NCI-H187 treated with DMSO at 0.1 percent for 48 hours (cell line): ENCODE data around the gene SCFD2.

ENCODE experiments used
- DNase-seq: peaks from one replicate; lab custom pipeline; 2025; lab: John Stamatoyannopoulos, UW

Gene SCFD2

GRCh38 chr4:53137468-53137867 is 228.4 kb downstream of the SCFD2 start:
- no peak for DNase-seq

DNA sequence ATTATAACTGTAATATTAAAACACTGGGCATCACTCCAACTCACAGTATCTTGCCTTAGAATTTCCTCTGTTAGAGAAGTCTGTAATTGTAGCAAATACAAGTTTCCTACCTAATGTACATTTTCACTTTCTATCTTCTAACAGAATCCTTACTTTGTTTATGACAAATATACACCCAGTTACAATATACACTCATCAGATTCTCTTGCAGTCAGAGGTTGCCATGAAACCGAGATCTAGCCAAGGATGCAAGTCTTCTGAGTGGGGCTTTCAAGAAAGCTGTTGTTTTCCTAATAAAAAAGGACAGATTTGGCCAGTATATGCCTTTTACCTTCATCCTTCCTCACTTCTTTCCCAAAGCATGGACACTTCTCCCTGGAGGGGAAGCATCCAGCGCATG is 228.9 kb downstream of the SCFD2 start:
- no peak for DNase-seq

DNA sequence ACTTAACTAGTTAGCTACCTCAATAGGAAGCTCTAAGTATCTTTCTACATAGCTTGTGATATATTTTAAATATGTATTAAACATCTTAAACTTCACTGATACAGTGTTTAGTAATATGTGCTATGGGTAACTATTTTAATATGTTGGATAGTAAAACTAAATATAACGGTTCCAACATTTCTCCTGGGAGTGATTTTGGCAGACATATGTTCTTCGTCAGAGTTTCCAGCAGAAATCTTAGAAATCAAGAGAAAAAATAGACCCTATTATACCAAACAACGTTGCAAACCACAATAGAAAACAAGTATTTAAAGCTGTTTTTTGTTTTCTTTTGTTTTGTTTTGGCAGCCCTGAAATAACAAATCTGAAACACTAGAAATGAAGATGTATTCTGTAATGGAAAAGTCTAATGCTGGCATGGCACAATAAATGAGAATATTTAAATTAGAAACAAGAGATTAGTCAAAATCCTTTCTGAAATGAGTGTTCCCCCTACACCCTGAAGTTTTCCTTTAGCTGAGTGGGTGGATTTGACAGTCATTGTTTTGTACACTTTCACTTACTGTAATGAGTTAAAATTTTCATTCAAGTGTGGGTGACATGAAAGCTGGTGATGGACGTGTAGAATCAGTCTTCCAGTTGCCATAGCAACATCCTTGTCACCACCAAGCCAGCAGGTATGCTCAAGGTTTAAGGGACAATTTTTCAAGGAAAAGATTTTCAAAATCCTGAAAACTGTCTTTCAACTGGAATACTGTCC is 233.5 kb downstream of the SCFD2 start:
- DNase-seq = no peak

- DNase-seq = no peak
Measured at GRCh38 chr4:53131562-53131925, 234.3 kb downstream of the SCFD2 start.

- DNase-seq = no peak
Measured at GRCh38 chr4:53130896-53131561, 234.8 kb downstream of the SCFD2 start.

GRCh38 chr4:53128706-53129357 is 237.0 kb downstream of the SCFD2 start:
- DNase-seq = no peak

GRCh38 chr4:53128231-53128630 is 237.6 kb downstream of the SCFD2 start:
- no peak for DNase-seq

DNA sequence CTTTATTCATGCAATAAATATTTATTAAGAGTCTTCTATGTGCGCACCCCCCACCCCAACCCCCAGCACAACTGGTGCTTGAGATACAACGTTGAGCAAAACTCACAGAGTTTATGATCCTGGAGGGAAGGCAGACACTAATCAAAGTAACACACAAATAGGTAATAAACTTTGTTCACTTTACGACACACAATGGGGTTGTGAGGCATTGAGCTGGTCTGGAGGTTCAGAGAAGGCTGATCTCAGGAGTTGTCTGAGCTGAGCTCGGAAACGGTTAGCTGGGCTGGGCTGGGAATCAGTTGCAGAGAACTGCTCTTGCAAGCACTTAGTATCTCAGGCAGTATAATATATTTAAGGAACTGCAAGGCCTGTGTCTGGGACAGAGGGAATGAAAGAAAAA is 238.5 kb downstream of the SCFD2 start:
- DNase-seq = no peak

- no peak for DNase-seq
Measured at GRCh38 chr4:53126099-53126498, 239.8 kb downstream of the SCFD2 start.

- no peak for DNase-seq
Measured at GRCh38 chr4:53123819-53124218, 242.0 kb downstream of the SCFD2 start.

DNA sequence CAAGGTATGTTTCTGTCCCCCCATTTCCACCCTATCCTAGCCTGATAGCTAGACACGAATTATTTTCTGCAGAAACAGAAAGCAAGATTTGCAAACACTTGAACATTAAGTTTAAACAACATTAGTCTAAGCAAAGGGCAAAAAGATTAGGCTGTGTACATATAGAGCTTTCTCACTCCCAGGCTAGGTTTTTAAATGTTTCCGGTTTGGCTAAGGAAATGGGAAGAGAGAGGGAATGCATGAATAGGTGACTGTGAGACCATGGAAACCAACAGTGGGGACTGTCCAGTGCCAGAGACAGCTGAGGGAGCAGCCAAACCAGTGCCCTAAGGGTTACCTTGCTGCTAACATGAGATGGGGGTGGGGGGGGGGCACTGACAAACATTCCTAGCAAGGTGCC is 242.7 kb downstream of the SCFD2 start:
- no peak for DNase-seq

DNA sequence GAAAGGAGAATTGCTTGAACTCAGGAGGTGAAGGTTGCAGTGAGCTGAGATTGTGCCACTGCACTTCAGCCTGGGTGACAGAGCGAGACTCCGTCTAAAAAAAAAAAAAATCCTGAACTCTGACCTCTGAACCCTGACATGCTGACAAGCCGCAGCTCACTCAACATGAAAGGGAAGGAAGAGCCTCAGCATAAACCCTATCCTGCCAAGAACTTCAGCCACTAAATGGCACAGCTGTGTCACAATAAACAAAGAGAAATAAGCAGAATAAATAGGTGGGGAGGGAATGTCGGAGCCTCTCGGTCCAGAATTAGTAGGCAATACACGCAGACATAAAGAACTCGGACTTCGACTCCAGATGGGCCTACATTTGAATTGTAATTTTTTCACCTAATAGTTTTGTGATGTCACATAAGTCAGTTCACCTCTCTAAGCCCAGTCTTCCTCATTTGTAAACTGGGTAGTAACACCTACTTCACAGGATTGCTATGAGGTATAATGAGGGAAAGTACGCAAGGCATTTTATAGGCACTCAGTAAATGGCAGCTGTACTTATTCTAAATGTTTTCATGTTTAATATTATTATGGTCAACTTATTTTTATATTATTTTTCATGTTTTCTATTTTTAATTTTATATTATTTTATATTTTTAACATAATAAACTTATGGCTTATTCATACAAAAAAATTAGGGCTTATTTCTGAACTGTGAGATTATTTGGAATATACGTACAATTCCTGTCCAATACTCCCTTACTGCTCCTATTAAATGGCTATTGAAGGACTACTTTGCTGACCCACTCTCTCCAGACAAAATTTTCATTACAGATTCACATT is 243.4 kb downstream of the SCFD2 start:
- DNase-seq = no peak

GRCh38 chr4:53121264-53121865 is 244.5 kb downstream of the SCFD2 start:
- DNase-seq = no peak

GRCh38 chr4:53120778-53121177 is 245.1 kb downstream of the SCFD2 start:
- no peak for DNase-seq

- DNase-seq = no peak
Measured at GRCh38 chr4:53119680-53120079, 246.2 kb downstream of the SCFD2 start.

DNA sequence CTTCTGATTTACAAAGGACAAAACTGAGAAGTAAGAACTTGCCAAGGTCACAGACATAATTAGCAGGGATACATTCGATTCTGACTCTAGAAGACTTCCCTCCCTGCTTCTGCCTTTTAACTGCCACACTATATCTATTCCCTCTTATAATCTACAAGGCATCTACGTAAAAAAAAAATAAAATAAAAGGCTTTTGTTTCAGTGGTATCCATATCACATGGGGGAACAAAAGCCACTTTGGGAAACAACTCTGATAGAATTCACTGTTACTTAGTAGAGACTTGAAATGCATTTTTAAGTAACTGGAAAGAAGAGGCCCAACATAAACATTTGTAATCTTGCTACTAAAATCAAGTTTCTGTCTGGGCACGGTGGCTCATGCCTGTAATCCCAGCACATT is 247.2 kb downstream of the SCFD2 start:
- DNase-seq = no peak

DNA sequence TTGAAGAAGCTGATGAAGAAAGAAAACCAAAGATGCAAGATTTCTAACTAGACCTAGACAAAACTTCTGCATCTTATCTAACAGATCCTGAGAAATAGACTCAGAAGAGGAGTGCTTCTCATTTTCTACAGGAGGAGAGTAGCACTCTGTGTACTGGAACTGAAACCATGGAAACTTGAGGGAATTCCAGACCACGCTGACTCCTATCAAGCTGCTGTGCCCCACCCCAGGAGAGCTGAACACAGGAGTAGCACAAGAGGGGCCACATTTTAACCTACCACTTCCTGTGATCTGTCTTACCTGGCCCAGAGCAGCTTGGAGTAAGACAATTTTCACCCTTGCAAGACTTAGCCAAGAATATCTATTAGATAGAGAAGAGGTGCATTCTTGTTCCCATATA is 248.9 kb downstream of the SCFD2 start:
- no peak for DNase-seq

GRCh38 chr4:53113431-53114225 is 252.2 kb downstream of the SCFD2 start:
- DNase-seq = no peak

- no peak for DNase-seq
Measured at GRCh38 chr4:53105313-53105712, 260.5 kb downstream of the SCFD2 start.

DNA sequence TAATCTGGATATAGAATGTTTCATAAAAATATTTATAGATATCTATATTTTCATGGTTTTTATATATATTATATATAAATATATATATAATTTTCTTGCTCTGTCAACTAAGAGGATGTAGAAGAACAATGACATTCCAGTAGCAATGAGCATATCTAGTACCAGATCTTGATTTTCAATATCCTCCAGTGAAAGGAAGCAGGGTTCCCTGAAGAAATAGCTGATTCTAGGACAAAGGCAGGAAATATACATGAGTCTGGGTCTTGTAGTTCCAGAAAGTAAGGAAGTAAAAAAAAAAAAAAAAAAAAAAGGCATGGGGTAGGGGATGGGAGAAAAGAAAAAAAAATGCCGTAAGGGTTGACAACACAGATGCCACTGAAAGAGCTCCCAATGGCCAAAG is 262.4 kb downstream of the SCFD2 start:
- DNase-seq = no peak

DNA sequence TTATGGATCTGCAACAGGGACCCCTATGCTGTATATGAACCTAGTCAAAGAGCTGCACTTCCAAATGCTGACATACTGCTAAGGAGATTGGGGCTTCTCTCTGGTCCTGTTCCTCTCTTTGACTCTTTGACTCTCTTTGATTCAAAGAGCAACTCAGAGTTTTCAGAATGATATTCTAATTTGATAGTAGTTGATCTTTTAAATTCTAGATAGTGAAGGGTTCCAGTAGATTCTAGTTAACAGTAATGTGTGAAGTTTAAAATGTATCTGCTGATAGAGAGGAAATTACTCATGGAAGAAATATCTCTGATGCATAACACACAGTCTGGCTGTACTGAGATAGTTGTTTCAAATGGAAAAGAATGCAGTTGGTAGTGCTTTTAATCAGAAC is 264.7 kb downstream of the SCFD2 start:
- DNase-seq = no peak
